ENCODE results near the gene RAD51B.
"Not testable (repeated sequence)": the region's sequence is repeated elsewhere in the genome, so short reads cannot be mapped to it uniquely, and the experiment has no call there.

Gene RAD51B

GRCh38 chr14:68257969-68258368, 438.4 kb downstream of the RAD51B start:
- no peak for TF ChIP-seq CTCF (IDR thresholded peaks at IDR 0.05; ENCODE audit: borderline replicate concordance, insufficient read depth, low read depth, low read length)
- no peak overlapping the region for H3K4me3 ChIP-seq (ENCODE audit: low read depth, low read length)

GRCh38 chr14:68258995-68259394, 439.4 kb downstream of the RAD51B start:
- H3K4me3 ChIP-seq (ENCODE audit: low read depth, low read length) = not testable (repeated sequence)

GRCh38 chr14:68260121-68260520, 440.5 kb downstream of the RAD51B start:
- no peak overlapping the region for H3K4me3 ChIP-seq (ENCODE audit: low read depth, low read length)
- no peak for TF ChIP-seq CTCF (IDR thresholded peaks at IDR 0.05; ENCODE audit: borderline replicate concordance, insufficient read depth, low read depth, low read length)

GRCh38 chr14:68261092-68261842, 441.7 kb downstream of the RAD51B start:
- TF ChIP-seq CTCF (IDR thresholded peaks at IDR 0.05; ENCODE audit: borderline replicate concordance, insufficient read depth, low read depth, low read length) = no peak
- H3K4me3 ChIP-seq (ENCODE audit: low read depth, low read length) = no peak overlapping the region

GRCh38 chr14:68262567-68262966, 443.0 kb downstream of the RAD51B start:
- no peak overlapping the region for H3K4me3 ChIP-seq (ENCODE audit: low read depth, low read length)
- TF ChIP-seq CTCF (IDR thresholded peaks at IDR 0.05; ENCODE audit: borderline replicate concordance, insufficient read depth, low read depth, low read length) = no peak

- TF ChIP-seq CTCF (IDR thresholded peaks at IDR 0.05; ENCODE audit: borderline replicate concordance, insufficient read depth, low read depth, low read length) = no peak
- no peak overlapping the region for H3K4me3 ChIP-seq (ENCODE audit: low read depth, low read length)
These were observed 444.1 kb downstream of the RAD51B start for GRCh38 chr14:68263563-68264259.

GRCh38 chr14:68264260-68264569, 444.6 kb downstream of the RAD51B start:
- H3K4me3 ChIP-seq (ENCODE audit: low read depth, low read length) = no peak overlapping the region
- TF ChIP-seq CTCF (IDR thresholded peaks at IDR 0.05; ENCODE audit: borderline replicate concordance, insufficient read depth, low read depth, low read length) = no peak
